HG03039 (cell line): ENCODE data around the gene USH1G.
A peak's percentile ranks its signal among the peaks of the same experiment; 100 is the strongest.
"Not testable (repeated sequence)": the region's sequence is repeated elsewhere in the genome, so short reads cannot be mapped to it uniquely, and the experiment has no call there.

Experiments
- ATAC-seq: cut with Tn5 transposase; IDR thresholded peaks from one replicate; pipeline ENCODE4 v1.9.1; 2021; ENCODE audit warnings: mild to moderate bottlenecking, moderate library complexity; ENCODE audit not compliant: unreplicated experiment

The USH1G gene

DNA sequence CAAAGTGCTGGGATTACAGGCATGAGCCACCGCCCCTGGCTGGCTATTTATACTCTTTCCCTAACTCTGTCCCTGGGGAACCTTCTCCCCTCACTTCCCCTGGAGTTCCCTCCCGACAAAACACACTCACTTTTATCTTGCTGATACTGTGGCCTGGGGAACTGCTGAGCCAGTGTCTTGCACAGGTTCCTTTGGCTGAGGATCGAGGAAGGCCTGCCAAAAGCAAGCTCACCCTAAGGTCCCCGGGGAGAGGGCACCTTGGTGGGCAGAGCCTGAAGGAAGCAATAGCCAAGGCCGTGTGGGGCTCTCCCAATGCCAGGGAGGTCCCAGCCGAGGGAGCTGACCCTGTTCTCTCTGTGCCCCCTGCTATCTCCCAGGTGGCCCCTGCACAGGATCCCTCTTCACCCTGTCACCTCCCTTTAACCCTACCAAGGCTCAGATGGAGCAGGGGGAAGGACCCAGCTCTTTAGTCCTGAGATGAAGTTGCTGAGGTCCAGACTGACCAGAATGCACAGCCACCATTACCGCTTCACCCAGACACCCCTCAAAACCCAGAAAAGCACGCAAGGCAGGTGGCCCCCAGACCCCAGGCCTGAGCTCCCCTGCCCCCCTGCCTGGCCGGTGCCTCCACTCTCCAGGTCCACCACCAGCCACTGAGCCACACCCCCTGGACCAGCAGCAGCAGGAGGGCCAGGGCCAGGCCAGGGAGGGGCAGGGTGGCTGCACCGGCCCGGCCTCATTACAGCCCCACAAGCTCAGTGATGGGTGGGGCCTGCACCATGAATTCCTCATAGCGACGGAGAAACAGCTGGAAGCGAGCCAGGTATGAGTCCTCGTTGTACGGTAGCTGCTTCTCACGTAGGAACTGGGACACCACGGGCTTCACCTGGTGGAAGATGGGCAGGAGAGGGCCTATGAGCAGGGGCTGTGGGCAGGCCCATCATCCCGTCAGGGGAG lies 45.2 kb downstream of the USH1G start:
- no peak for ATAC-seq

- ATAC-seq, result no peak
Measured at GRCh38 chr17:74875977-74876593, 47.0 kb downstream of the USH1G start.

DNA sequence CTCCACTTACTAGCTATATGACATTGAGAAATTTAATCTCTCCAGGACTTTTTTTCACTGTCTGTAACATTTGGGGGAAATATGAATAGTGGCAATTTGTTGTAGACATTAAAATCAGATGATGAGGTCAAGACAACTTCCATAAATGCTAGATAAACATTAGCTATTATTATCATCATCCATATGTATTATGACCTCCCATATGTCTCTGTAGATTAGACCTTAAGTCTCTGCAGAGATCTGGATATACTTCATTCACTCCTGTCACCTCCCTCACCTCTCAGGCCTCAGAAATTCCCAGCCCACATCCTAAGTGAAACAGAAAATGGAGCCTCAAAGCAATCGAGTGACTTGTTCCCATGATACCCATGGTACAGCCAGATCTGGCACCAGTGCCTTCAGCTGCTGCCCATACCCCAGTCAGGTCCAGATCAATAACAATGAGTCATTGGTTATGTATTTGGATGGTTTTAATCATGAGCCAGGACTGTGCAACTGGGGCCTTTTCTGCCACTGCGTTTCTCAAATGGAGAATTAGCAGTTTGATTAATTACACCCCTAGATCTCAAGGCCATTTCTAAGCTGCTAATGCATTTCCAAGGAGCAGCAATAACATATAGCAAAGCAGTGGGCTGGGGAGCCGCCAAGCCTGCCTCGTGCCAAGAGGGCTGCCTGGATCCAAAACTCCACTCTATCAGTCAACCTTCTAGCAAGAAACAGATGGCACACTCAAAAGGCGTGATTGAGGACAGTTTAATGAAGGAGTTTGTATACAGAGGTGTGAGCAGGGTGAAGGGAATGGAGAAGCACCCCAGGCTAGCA lies 47.7 kb downstream of the USH1G start:
- ATAC-seq, result no peak

DNA sequence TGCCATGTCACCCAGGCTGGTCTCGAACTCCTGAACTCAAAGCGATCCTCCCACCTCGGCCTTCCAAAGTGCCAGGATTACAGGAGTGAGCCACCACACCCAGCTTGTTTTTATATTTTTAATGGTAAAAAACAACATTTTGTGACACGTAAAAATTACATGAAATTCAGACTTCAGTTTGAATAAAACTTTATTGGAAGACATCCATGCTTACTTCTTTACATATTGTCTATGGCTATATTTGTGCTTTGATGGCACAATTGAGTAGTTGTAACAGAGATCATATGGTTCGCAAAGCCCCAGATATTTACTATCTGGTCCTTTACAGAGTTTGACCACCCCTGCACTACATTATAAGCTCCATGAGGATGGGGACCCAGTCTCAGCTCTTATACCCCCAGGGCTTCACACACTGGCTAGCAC lies 48.4 kb downstream of the USH1G start:
- no peak for ATAC-seq

- no peak for ATAC-seq
Measured at GRCh38 chr17:74873874-74874614, 49.0 kb downstream of the USH1G start.

DNA sequence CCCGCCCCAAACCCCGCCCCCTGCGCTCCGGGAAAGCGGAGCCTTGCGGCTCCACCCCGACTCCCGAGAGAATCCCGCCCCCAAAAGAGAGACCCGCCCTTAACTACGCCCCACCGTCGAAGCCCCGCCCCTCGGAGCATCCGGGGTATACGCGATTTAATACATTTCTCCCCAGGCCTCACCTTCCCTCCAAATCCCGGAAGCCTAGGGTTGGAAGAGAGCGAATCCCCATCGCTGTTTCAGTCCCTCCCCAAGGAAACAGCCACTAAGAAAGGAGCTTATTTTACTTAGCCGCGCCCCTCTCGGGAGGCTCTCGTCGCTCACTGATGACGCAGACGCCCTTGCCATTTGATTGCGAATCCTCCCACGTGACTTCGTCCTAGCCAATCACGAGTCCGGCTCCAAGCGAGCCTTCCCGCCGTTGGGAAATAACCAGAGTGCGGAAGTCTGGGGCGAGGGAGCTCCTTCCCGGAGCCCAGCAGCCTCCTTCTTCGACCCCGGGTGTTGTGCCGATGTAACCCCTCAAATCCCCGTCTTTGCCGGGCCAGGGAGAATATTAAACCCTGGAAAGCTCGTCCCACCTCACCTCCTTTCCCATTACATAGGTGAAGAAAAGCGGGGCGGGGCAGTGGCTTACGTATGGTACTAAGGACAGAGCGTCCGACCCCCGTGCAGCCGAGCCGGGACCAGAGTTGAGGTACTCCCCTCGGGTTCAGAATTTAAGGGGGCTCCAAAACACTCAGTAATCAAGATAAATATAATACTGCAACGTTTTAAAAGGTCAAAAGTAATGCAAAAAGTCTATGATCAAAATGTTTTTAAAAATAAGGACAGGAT lies 49.8 kb downstream of the USH1G start:
- peak; percentile 85 for ATAC-seq

GRCh38 chr17:74872313-74873036 lies 50.6 kb downstream of the USH1G start, which contains the start of gene FDXR:
TSS of gene FDXR (minus strand) at chr17:74872994. CDS start at chr17:74872944, 50 bp downstream.
- peak; percentile 12 for ATAC-seq

GRCh38 chr17:74871356-74872076 lies 51.5 kb downstream of the USH1G start:
- ATAC-seq, result no peak

- no peak for ATAC-seq
Measured at GRCh38 chr17:74870512-74870911, 52.5 kb downstream of the USH1G start.

DNA sequence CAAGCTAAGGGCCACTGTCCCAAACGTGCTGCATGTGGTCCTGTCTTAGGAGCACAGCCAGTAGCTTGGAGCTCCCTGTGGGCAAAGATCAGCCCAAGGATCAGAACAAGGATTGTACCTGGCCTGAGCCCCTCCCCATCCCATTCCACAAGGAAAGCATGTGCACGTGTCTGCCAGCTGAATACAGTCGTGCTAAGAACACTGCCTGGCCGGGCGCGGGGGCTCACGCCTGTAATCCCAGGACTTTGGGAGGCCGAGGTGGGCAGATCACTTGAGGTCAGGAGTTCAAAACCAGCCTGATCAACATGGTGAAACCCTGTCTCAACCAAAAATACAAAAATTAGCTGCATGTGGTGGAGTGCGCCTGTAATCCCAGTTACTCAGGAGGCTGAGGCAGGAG lies 53.0 kb downstream of the USH1G start:
- not testable (repeated sequence) for ATAC-seq

DNA sequence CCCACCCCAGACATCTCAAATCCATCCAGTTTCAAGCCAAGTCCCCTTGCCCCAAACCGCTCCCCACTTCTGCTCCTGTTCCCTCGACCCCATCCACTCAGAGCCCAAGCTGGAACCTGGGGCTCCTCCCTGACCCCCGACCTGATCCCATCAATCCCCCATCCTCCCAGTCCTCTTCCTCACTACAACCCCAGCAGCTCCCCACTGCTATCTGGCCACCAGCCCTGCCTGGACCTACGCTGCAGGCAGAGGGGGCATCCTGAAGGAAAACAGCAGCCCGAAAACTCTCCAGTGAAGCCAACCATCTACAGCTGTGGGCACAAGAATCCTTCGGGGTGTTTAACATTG lies 54.2 kb downstream of the USH1G start:
- no peak for ATAC-seq

- ATAC-seq, result no peak
Measured at GRCh38 chr17:74868251-74868907, 54.7 kb downstream of the USH1G start.

GRCh38 chr17:74866198-74866835 lies 56.7 kb downstream of the USH1G start:
- no peak for ATAC-seq
